HG02763 (cell line): ENCODE results near the gene STRN3.
"Not testable (repeated sequence)": the region's sequence is repeated elsewhere in the genome, so short reads cannot be mapped to it uniquely, and the experiment has no call there.

ENCODE experiments used
- ATAC-seq: cut with Tn5 transposase; IDR thresholded peaks from one replicate; pipeline ENCODE4 v1.9.1; 2021; ENCODE audit warnings: mild to moderate bottlenecking, moderate library complexity; ENCODE audit not compliant: unreplicated experiment

STRN3 gene

DNA sequence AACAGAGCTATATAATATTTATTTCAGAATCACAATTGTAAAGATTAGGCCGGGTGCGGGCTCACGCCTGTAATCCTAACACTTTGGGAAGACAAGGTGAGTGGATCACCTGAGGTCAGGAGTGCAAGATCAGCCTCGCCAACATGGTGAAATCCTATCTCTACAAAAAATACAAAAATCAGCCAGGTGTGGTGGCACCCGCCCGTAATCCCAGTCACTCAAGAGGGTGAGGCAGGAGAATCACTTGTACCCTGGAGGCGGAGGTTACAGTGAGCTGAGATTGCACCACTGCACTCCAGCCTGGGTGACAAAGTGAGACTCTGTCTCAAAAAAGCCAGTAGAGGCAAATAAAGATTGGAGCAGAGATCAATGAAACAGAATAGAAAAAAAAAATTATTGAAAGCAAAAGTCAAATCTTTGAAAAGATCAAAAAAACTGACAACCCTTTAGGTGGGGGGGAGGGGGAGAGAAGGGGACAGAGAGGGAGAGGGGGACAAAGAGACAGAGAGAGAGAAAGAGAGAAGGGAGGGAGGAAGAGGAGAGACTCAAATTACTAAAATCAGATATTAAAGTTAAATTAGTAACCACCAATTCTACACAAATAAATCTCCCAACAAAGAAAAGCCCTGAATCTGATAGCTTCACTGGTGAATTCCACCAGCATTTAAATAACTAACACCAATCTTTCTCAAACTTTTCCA is 53.1 kb downstream of the STRN3 start:
- no peak for ATAC-seq

- ATAC-seq: not testable (repeated sequence)
Observed at GRCh38 chr14:30972036-30972732, 54.0 kb downstream of the STRN3 start.

GRCh38 chr14:30971586-30971985 is 54.6 kb downstream of the STRN3 start:
- no peak for ATAC-seq

DNA sequence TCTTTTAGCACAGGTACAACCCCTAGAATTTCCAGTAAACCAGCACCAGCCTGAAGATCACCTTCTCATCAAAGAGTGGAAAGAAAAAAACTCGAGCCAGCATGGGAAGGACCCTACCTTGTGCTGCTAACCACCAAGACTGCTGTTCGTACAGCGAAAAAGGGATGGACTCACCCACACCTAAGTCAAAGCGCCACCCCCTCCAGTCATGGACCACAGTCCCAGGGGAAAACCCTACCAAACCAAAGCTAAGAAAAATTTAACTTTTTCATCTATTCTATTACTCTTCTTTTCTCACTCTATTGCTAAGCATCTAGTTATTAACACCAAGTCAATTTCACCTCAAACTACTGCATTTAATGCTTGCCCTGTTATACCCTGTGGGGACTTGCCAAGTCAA is 56.4 kb downstream of the STRN3 start:
- ATAC-seq: peak; percentile 47

- ATAC-seq: not testable (repeated sequence)
Observed at GRCh38 chr14:30967364-30968098, 58.6 kb downstream of the STRN3 start.

DNA sequence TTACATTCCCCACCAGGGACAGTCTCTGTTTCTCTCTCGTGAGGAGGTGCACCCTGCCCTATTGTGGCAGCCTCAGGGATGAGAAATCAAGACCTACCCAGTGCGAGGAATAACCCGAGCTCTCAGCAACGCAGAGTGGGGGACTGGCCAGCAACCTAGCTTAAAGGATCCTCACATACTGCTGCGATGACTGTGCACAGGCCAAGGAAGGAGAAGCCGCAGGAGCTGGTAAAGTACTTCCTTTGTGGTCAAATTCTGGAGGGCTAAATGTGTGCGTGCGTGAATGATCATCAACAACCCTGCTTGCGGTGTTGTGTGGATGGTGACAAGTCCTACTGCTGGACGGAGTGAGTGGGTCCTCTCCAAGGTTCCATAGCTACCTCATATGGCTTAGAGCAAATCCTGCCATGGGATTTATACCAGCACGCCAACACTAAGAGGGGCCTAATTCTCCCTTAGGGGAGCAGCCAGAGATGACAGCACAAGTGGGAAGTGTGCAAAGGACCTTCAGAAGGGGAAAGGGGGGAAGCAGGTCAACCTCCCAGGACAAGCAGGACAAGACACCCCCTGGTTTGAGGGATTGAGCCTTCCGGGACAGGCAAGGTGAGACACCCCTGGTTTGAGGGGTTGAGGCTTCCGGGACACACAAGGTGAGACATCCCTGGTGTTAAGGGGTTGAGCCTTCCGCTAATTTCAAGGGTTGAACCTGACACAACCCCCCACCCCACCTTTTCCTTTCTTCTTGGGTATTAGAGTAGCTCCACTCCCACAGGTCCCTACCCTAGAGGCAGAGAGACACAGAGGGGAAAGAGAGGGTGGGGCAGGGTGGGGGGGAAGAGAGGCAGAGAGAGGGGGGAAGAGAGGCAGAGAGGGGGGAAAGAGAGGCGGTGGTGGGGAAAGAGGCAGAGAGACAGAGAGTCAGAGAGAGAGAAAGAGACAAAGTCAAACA is 59.5 kb downstream of the STRN3 start:
- ATAC-seq: no peak

GRCh38 chr14:30965861-30966260 is 60.3 kb downstream of the STRN3 start:
- ATAC-seq: not testable (repeated sequence)

DNA sequence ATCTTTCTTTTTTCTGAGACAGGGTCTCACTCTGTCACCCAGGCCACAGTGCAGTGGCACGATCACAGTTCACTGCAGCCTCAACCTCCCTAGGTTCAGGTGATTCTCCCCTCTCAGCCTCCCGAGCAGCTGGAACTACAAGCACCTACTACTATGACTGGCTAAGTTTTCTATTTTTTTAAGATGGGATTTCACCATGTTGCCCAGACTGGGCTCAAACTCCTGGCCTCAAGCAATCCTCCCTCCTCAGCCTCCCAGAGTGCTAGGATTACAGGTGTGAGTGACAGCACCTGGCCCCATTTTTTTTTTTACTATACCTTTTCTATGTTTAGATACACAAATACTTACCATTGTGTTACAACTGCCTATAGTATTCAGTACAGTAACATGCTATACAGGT is 63.6 kb downstream of the STRN3 start:
- ATAC-seq: not testable (repeated sequence)

DNA sequence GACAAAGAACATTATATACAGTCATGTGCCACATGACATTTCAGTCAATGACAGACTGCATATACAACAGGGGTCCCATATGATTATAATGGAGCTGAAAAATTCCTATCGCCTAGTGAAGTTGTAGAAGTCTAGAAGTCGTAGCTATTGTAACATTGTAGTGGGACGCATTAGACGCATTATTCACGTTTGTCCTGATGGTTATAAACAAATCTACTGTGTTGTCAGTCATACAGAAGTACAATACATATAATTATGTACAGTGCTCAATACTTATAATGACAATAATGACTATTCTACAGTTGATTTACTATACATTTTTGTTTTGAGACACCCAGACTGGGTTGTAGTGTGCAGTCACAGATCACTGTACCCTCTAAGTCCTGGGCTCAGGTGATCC is 64.8 kb downstream of the STRN3 start:
- ATAC-seq: no peak

DNA sequence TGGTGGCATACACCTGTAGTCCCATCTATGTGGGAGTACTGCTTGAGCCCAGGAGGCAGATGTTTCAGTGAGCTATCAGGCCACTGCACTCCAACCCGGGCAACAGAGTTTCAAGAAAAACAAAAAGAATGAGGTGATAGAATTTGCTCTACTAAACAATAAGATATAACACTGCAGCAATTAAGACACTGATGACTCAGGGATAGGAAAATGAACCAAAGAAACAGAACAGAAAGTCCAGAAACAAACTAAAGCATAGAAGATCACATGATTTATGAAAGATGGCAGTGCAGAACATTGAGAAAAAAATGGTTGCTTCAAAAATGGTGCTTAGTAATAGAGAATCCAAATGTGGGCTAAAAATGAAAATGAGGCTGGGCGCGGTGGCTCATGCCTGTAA is 66.0 kb downstream of the STRN3 start:
- ATAC-seq: no peak

DNA sequence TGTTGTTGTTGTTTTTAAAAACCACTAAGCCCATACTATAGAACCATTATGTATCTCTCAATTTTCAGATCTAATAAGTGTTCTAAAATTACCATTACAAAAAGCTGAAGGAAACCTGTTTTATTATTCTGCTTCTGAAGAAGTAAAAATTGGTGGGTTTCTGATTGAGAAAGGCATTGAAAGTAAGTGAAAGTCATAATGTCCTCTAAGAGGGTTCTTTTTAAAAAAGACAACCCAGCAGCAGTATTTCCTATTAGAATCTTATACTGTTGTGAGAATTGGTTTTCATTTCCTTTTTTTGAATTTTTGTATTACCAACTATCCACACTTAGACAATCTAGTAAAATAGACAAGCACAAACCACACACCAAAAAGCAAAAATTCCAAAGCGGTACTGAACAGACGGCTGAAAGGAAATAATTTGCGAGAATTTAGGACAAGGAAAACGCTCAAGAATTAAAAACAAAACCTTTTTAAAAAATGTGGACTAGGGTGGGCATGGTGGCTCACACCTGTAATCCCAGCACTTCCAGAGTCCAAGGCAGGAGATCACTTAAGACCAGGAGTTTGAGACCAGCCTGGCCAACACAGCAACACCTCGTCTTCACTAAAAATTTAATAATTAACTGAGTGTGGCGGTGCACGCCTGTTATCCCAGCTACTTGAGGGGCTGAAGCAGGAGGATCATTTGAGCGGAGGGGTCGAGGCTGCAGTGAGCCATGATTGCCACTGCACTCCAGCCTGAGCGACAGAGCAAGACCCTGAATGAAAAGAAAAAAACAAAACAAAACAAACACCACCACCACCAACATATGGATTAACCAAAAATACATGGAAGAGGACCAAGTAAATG is 67.4 kb downstream of the STRN3 start:
- no peak for ATAC-seq

- peak; percentile 68 for ATAC-seq
Observed at GRCh38 chr14:30957813-30958370, 68.3 kb downstream of the STRN3 start.

DNA sequence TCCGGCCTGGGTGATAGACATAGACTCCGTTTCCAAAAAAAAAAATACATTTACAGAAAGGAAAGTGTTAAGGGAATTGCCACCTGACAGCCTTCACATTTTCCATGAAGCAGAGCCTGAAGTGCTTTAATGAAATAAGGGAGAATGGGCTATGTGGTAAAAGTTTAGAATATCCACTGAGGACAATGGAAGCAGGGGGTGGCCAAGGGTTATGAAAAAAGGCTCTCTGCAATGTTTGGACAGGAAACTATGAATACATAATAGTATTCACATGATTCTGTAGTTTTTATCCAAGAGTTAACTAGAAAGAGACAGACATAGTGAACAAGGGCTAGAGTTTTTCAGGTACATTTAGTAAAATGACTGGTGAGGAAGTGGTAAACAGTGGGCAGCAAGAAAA is 76.5 kb downstream of the STRN3 start:
- no peak for ATAC-seq

DNA sequence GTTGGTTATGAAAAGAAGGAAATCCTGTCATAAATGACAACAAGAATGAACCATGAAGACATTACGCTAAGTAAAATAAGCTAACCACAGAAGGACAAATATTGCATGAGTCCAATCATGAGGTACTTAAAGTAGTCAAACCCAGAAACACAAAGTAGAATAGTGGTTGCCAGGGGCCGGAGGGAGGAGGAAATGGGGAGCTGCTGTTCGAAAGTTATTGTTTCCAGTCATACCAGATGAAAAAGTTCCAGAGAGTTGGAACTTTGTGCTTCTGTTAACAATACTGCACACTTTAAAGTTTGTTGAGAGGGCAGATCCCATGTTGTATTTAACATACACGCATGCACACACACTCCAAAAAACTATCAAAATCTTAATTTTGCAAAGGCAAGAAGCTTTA is 82.5 kb downstream of the STRN3 start:
- no peak for ATAC-seq

GRCh38 chr14:30940886-30941285 is 85.3 kb downstream of the STRN3 start:
- ATAC-seq: no peak

DNA sequence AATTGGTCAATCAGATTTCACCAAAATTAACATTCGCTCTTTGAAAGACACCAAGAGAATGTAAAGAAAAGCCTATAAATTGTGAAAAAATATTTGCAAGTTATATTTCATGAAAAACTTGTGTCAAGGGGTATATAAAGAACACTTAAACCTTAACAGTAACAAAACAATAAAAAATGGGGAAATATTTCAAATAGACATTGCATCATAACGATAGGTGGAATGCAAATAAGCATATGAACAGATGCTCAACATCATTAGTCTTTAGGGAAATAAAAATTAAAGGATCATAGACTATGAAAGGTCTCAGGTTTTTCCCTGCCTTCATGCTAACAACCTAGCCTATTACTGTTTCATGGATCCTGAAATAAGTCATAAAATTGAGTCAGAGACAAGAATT is 87.6 kb downstream of the STRN3 start:
- ATAC-seq: no peak

DNA sequence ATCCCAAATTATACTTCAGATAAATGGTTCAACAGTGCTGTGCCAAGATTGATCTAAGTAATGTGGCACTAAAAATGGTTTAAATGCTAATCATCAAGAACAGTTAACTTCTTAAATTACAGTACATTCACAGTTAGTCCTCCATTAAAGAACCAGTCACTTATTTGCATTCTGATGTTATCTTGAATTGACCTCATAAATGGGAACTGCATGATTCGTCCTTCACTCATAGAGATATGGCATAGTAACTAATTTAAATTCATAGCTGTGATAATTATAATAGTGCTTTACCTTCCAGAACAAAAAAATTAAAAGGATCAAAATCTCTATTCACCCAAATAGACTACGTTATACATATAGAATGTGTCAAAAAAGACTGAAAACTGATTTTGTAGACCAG is 90.7 kb downstream of the STRN3 start:
- ATAC-seq: no peak

DNA sequence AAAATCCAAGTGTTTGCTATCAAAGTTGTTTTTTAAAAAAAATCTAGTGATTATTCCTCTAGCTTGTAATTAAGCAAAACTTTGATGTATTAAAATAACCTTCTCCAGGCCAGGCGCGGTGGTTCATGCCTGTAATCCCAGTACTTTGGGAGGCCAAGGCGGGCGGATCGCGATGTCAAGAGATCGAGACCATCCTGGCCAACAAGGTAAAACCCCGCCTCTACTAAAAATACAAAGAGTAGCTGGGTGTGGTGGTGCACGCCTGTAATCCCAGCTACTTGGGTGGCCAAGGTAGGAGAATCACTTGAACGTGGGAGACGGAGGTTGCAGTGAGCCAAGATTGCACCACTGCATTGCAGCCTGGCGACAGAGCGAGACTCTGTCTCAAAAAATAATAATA is 92.2 kb downstream of the STRN3 start:
- not testable (repeated sequence) for ATAC-seq

GRCh38 chr14:30928462-30928861 is 97.7 kb downstream of the STRN3 start:
- ATAC-seq: peak; percentile 53

GRCh38 chr14:30925254-30925653 is 100.9 kb downstream of the STRN3 start:
- ATAC-seq: no peak
